Loucy (cell line): ENCODE data around the gene MZF1.

Source experiments
- H2AFZ ChIP-seq: fragments of 200-600 bp; sonication (generic); 2 replicates; pipeline ENCODE4 v1.6.0; 2016; ENCODE audit warnings: antibody characterized with exemption, mild to moderate bottlenecking, low read length, moderate library complexity
- H3F3A ChIP-seq: fragments of 200-600 bp; 2 replicates; pipeline ENCODE4 v1.6.0; 2016; ENCODE audit warnings: antibody characterized with exemption, low read depth, mild to moderate bottlenecking
- H3K27me3 ChIP-seq: fragments of 200-600 bp; sonication (generic); 2 replicates; pipeline ENCODE4 v1.6.1; 2014; ENCODE audit warnings: low read length, mild to moderate bottlenecking; ENCODE audit not compliant: insufficient read depth, poor library complexity, severe bottlenecking
- H3K36me3 ChIP-seq: fragments of 200-600 bp; sonication (generic); 2 replicates; pipeline ENCODE4 v1.6.1; 2016; ENCODE audit warnings: low read length; ENCODE audit not compliant: insufficient read depth
- H3K4me1 ChIP-seq: fragments of 200-600 bp; sonication (generic); 2 replicates; pipeline ENCODE4 v1.5.1; 2014; ENCODE audit warnings: low read length, mild to moderate bottlenecking; ENCODE audit not compliant: insufficient read depth, poor library complexity, severe bottlenecking
- H3K4me2 ChIP-seq: fragments of 200-600 bp; sonication (generic); 2 replicates; pipeline ENCODE4 v1.6.0; 2014; ENCODE audit warnings: antibody characterized with exemption, low read length, low read depth, mild to moderate bottlenecking; ENCODE audit not compliant: poor library complexity, severe bottlenecking
- H3K4me3 ChIP-seq: fragments of 200-600 bp; sonication (generic); 2 replicates; pipeline ENCODE4 v1.5.1; 2014; ENCODE audit warnings: low read length, mild to moderate bottlenecking, mixed read lengths; ENCODE audit not compliant: poor library complexity, severe bottlenecking
- H3K79me2 ChIP-seq: fragments of 200-600 bp; sonication (generic); 2 replicates; pipeline ENCODE4 v1.6.1; 2014; ENCODE audit warnings: low read length; ENCODE audit not compliant: insufficient read depth
- H3K9ac ChIP-seq: fragments of 200-600 bp; sonication (generic); 2 replicates; pipeline ENCODE4 v1.6.0; 2014; ENCODE audit warnings: mild to moderate bottlenecking, low read depth, low read length, moderate library complexity; ENCODE audit not compliant: poor library complexity, severe bottlenecking
- H3K9me2 ChIP-seq: fragments of 200-600 bp; sonication (generic); replicated peaks from 2 replicates; pipeline ENCODE4 v1.6.1; 2016; ENCODE audit warnings: low read depth, low read length, mixed read lengths
- H3K9me3 ChIP-seq: fragments of 200-600 bp; sonication (generic); 2 replicates; pipeline ENCODE4 v1.6.1; 2014; ENCODE audit warnings: mild to moderate bottlenecking, antibody characterized with exemption, low read length, low read depth; ENCODE audit not compliant: insufficient read depth
- H4K20me1 ChIP-seq: fragments of 200-600 bp; sonication (generic); 2 replicates; pipeline ENCODE4 v1.6.0; 2014; ENCODE audit warnings: antibody characterized with exemption, low read length, mild to moderate bottlenecking; ENCODE audit not compliant: insufficient read depth, poor library complexity, severe bottlenecking
- EZH2phosphoT487 ChIP-seq: fragments of 200-600 bp; IDR thresholded peaks from 2 replicates; pipeline ENCODE4 v1.6.1; 2018; ENCODE audit warnings: antibody characterized with exemption, mild to moderate bottlenecking, moderate library complexity, borderline replicate concordance
- TF ChIP-seq, protein P1 (sequence below): fragments of 200-600 bp; sonication (generic); conservative IDR thresholded peaks from 2 replicates; pipeline ENCODE4 v1.5.1; 2014; ENCODE audit warnings: mild to moderate bottlenecking, antibody characterized with exemption, low read length

The MZF1 gene

DNA sequence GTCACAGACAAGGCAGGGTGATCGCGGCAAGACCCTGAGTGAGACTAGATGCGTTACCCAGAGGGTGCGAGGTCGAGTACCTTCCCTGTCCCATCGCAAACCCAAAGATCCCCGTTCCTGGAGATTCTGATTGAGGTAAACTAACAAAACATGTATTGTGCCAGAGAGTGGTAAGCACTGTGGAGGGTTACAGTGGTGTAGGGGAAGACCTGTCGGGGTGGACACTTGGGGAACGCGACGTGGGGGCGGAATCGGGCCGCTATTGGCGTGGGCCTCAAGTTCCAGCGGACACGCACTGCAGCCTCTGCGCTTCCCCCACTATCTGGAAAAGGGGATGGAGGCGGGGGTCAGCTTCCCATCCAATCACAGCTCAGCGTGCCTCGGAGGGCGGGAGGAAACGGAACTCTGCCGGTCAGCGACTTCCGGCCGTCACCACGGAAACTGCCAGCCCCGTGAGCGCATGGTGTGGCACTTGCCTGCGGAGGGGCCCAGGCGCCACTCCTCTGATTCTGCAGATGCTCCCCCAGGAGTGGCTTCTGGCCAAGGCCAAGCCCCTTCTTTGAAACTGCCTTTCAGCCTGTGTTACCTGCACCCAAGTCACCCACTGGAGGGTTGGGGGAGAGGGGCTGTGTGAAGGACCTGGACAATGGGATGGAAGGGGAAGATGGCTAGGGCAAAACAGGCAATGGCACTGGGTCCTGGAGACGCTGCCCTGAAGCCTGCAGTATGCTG, 13.7 kb downstream of the MZF1 start:
- Histone ChIP-seq H4K20me1 (peaks cover 32% of the 10 kb centered on the region), H3F3A (peaks cover 15% of the 10 kb centered on the region; the same call in 1 of the 2 replicates), H3K9ac (peak overlapping the region; percentile 99), H3K79me2 (peaks cover 47% of the 10 kb centered on the region), H3K4me3 (peak overlapping the region; percentile 90), H3K27me3 (no peaks in the 10 kb centered on the region), H3K4me1 (peaks cover 44% of the 10 kb centered on the region), H3K9me2 (no peaks in the 10 kb centered on the region), H2AFZ (peak overlapping the region; percentile 33; the same call in 1 of the 2 replicates), H3K4me2 (peak overlapping the region; percentile 96), H3K9me3 (no peaks in the 10 kb centered on the region), H3K36me3 (peaks cover 9% of the 10 kb centered on the region; the same call in 1 of the 2 replicates)
- TF ChIP-seq, protein P1, sequence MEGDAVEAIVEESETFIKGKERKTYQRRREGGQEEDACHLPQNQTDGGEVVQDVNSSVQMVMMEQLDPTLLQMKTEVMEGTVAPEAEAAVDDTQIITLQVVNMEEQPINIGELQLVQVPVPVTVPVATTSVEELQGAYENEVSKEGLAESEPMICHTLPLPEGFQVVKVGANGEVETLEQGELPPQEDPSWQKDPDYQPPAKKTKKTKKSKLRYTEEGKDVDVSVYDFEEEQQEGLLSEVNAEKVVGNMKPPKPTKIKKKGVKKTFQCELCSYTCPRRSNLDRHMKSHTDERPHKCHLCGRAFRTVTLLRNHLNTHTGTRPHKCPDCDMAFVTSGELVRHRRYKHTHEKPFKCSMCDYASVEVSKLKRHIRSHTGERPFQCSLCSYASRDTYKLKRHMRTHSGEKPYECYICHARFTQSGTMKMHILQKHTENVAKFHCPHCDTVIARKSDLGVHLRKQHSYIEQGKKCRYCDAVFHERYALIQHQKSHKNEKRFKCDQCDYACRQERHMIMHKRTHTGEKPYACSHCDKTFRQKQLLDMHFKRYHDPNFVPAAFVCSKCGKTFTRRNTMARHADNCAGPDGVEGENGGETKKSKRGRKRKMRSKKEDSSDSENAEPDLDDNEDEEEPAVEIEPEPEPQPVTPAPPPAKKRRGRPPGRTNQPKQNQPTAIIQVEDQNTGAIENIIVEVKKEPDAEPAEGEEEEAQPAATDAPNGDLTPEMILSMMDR: no peak
- TF ChIP-seq EZH2phosphoT487: no peak

DNA sequence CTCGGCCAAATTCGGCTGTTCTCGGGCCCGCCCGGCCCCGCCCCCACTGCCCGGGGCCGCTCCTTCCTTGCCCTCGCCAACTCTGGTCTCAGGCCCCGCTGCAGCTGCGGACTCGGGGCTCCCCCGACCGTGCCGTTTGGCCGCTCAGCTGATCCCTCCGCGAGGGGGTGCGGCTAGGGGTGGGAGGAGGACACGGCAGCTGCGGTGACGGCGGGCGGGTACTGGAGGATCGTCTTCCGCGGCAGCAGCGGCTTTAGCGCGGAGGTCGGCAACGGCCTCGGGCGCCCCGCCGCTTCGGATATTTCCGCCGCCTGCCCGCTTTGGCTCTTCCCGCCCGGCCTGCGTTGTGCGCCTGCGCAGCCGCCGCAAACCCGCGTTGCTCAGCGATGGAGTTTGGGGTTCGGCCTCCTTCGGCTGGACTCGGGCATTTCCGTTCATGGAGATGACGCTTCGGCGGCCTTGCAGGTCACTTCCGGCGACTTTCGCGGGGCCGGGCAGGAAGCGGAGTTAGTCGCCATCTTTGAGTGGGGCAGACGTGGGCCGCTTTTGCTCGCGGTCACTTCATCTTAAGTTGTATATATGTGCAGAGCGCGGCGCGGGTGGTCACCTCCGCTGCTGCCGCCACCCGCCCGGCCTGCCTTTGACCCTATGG, 14.4 kb downstream of the MZF1 start:
- Histone ChIP-seq H3K36me3 (peaks cover 9% of the 10 kb centered on the region; the same call in 1 of the 2 replicates), H3K9me2 (no peaks in the 10 kb centered on the region), H3K79me2 (peaks cover 54% of the 10 kb centered on the region), H3K4me3 (peak overlapping the region; percentile 90), H3K9me3 (no peaks in the 10 kb centered on the region), H3K4me2 (peak overlapping the region; percentile 96), H3F3A (peaks cover 16% of the 10 kb centered on the region; the same call in 1 of the 2 replicates), H3K27me3 (no peaks in the 10 kb centered on the region), H2AFZ (peak overlapping the region; percentile 71; the same call in 1 of the 2 replicates), H3K4me1 (peaks cover 44% of the 10 kb centered on the region), H3K9ac (peak overlapping the region; percentile 99), H4K20me1 (peaks cover 39% of the 10 kb centered on the region)
- no peak for TF ChIP-seq EZH2phosphoT487
- TF ChIP-seq, protein P1: no peak

DNA sequence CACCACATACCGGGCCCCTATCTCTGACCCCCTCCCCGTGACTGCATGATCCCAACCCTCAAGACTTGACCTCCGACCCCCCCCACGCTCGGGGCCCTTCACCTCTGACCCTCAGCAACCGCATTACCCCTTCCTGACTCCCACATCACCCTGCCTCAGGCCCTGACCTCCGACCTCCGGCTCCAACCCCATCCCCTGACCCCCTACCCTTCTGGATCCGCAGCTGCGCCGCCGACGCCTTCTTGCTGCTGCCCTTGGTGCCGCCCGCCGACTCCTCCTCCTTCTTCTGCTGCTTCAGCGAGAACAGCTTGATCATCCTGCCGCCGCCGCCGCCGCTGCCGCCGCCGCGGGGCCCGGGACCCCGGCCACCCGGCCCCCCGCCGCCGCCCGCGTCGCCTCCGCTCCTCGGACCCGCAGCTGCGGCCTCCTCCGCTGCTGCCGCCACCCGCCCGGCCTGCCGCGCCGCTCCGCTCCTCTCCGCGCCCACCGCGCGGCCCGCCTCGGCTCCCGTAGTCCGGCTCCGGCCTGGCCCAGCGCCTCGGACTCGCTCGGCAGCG, 15.0 kb downstream of the MZF1 start, which contains the start of gene UBE2M:
UBE2M (minus strand) TSS at position 546 of the 557 bp plus-strand sequence; CDS start at position 316, 230 bp downstream.
- Histone ChIP-seq H3K4me1 (peaks cover 42% of the 10 kb centered on the region), H2AFZ (peak within 1 kb of the TSS; percentile 71; the same call in 1 of the 2 replicates), H3K4me3 (peak within 1 kb of the TSS; percentile 90), H3K27me3 (no peaks in the 10 kb centered on the region), H3K9ac (peak within 1 kb of the TSS; percentile 99), H3K9me3 (no peaks in the 10 kb centered on the region), H3K4me2 (peak within 1 kb of the TSS; percentile 96), H3K36me3 (peaks cover 9% of the 10 kb centered on the region; the same call in 1 of the 2 replicates), H3K9me2 (no peaks in the 10 kb centered on the region), H3K79me2 (peaks cover 59% of the 10 kb centered on the region), H4K20me1 (peaks cover 41% of the 10 kb centered on the region), H3F3A (peaks cover 18% of the 10 kb centered on the region; the same call in 1 of the 2 replicates)
- TF ChIP-seq, protein P1: no peak
- no peak for TF ChIP-seq EZH2phosphoT487
